ENCODE results near the gene CDH4. TPM values are rescaled to one million over a fixed set of nuclear protein-coding genes. Genes with fewer than 3 reads are reported as not detected.

Gene CDH4
- total RNA-seq, 2 donors from 2014 or later = 0.05 to 2.2 TPM

DNA sequence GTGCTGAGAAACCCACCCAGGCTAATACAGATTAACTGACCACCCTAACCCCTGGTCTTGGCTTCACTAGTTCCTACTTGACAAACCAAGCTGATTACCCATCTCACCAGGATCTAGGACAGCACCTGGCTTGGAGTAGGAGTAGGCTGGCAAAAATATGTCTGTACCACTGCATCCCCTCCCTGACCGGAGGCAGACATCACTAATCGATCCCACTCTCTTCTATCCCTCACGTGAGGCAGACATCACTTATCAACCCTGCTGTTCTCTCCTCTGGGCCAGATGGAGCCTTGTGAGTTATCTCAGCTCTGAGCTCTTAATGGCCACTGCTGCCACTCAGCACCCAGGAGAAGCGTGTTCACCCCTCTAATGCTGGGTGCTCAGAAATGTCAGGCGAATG, 324.3 kb downstream of the CDH4 start:
- no peaks in the 10 kb centered on the region for H3K9me3 ChIP-seq
- no peaks in the 10 kb centered on the region for H3K4me1 ChIP-seq (replicated peaks)
- H3K4me3 ChIP-seq = no peak overlapping the region
- intact Hi-C loops (cut with DNase I) = no loop called here
- H3K36me3 ChIP-seq = no peaks in the 10 kb centered on the region
- TF ChIP-seq, protein P1, sequence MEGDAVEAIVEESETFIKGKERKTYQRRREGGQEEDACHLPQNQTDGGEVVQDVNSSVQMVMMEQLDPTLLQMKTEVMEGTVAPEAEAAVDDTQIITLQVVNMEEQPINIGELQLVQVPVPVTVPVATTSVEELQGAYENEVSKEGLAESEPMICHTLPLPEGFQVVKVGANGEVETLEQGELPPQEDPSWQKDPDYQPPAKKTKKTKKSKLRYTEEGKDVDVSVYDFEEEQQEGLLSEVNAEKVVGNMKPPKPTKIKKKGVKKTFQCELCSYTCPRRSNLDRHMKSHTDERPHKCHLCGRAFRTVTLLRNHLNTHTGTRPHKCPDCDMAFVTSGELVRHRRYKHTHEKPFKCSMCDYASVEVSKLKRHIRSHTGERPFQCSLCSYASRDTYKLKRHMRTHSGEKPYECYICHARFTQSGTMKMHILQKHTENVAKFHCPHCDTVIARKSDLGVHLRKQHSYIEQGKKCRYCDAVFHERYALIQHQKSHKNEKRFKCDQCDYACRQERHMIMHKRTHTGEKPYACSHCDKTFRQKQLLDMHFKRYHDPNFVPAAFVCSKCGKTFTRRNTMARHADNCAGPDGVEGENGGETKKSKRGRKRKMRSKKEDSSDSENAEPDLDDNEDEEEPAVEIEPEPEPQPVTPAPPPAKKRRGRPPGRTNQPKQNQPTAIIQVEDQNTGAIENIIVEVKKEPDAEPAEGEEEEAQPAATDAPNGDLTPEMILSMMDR (IDR thresholded peaks at IDR 0.05) = no peak
- TF ChIP-seq POLR2A (IDR thresholded peaks at IDR 0.05) = no peak
- TF ChIP-seq POLR2AphosphoS5 (IDR thresholded peaks at IDR 0.05) = no peak
- H3K27ac ChIP-seq = no peak overlapping the region
- DNase-seq (ENCODE audit: low spot score) = no peak
- 91% methylated on average over 5 of the region's 5 CpGs for WGBS
- no peaks in the 10 kb centered on the region for H3K27me3 ChIP-seq (replicated peaks; ENCODE audit: insufficient read depth)

DNA sequence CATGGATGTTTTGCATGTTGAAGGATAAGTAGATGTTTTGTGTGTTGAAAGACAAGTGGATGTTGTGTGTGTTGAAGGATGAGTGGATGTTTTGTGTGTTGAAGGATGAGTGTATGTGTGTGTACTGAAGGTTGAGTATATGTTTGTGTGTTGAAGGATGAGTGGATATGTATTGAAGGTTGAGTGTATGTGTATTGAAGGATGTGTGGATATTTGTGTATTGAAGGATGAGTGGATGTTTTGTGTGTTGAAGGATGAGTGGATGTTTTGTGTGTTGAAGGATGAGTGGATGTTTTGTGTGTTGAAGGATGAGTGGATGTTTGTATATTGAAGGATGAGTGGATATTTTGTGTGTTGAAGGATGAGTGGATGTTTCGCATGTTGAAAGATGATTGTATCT, 325.0 kb downstream of the CDH4 start:
- DNase-seq (ENCODE audit: low spot score) = no peak
- no peak overlapping the region for H3K27ac ChIP-seq
- no peaks in the 10 kb centered on the region for H3K9me3 ChIP-seq
- 89% methylated on average over 1 of the region's 1 CpG for WGBS
- no peaks in the 10 kb centered on the region for H3K36me3 ChIP-seq
- no peak overlapping the region for H3K4me3 ChIP-seq
- no peaks in the 10 kb centered on the region for H3K4me1 ChIP-seq (replicated peaks)
- intact Hi-C loops (cut with DNase I) = no loop called here
- TF ChIP-seq POLR2AphosphoS5 (IDR thresholded peaks at IDR 0.05) = no peak
- no peak for TF ChIP-seq POLR2A (IDR thresholded peaks at IDR 0.05)
- TF ChIP-seq, protein P1 (IDR thresholded peaks at IDR 0.05) = no peak
- H3K27me3 ChIP-seq (replicated peaks; ENCODE audit: insufficient read depth) = no peaks in the 10 kb centered on the region

DNA sequence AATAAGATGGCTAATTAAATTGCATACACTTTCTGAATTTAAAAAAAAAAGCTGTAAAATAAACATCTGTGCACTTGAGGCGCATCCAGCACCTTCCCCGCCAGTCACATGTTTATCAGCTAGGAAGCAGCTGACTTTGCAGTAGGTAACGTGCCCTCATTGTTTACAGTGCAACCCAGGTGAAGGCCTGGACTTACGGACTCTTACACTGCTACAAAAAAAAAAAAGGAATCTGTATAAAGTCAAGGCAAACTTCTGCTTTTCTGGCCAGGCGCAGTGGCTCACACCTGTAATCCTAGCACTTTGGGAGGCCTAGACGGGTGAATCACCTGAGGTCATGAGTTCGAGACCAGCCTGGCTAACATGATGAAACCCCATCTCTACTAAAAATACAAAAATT, 327.8 kb downstream of the CDH4 start:
- Histone ChIP-seq H3K27ac (no peak overlapping the region), H3K9me3 (no peaks in the 10 kb centered on the region), H3K36me3 (no peaks in the 10 kb centered on the region), H3K4me1 (replicated peaks) (no peaks in the 10 kb centered on the region), H3K27me3 (replicated peaks; ENCODE audit: insufficient read depth) (peaks cover 4% of the 10 kb centered on the region), H3K4me3 (no peak overlapping the region)
- DNase-seq (ENCODE audit: low spot score) = no peak
- intact Hi-C loops (cut with DNase I) = no loop called here
- WGBS = 66% methylated on average over 7 of the region's 7 CpGs
- TF ChIP-seq POLR2AphosphoS5 (IDR thresholded peaks at IDR 0.05) (no peak), POLR2A (IDR thresholded peaks at IDR 0.05) (no peak)
- TF ChIP-seq, protein P1 (IDR thresholded peaks at IDR 0.05) = no peak

DNA sequence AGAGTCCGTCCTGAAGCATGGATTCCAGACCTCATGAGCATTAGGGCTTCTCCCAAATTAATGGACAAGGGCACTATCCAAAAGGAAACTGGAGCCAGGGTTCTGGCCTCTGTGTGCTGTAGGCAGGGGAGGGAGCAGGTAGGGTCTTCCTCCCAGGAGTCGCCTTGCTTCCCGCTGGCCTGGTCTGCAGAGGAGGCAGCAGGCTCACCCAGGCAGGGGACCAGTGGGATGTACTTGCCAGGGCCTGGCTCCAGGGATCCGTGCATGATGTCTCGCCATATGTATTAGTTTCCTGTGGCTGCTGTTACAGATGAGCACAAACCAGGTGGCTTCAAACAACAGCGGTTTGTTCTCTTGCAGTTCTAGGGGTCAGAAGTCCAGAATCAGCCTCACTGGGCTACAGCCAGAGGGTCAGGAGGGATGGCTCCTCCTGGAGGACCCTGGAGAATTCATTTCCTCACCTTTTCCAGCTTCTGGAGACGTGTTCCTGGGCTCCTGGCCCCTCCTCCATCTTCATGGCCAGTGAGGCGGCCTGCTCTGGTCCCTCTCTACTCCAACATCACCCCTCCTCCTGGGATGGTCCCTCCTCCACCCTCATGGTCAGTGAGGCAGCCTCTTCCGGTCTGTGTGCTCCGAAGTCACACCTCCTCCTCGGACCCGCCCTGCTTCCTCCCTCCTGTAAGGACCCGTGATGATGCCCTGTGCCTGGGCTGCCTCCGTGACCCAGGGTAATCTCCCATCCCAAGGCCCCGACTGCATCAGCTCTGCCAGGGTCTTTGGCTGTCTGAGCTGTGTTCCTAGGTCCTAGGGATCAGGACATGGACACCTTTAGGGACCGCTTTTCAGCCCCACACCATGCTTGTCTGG, 329.1 kb downstream of the CDH4 start:
- Histone ChIP-seq H3K36me3 (no peaks in the 10 kb centered on the region), H3K27me3 (replicated peaks; ENCODE audit: insufficient read depth) (peaks cover 4% of the 10 kb centered on the region), H3K9me3 (no peaks in the 10 kb centered on the region), H3K27ac (no peak overlapping the region), H3K4me1 (replicated peaks) (no peaks in the 10 kb centered on the region), H3K4me3 (no peak overlapping the region)
- 75% methylated on average over 16 of the region's 16 CpGs for WGBS
- intact Hi-C loops (cut with DNase I) = no loop called here
- DNase-seq (ENCODE audit: low spot score) = no peak
- TF ChIP-seq POLR2AphosphoS5 (IDR thresholded peaks at IDR 0.05) = no peak
- TF ChIP-seq POLR2A (IDR thresholded peaks at IDR 0.05) = no peak
- TF ChIP-seq, protein P1 (IDR thresholded peaks at IDR 0.05) = no peak

- H3K4me1 ChIP-seq (replicated peaks) = no peaks in the 10 kb centered on the region
- TF ChIP-seq, protein P1 (IDR thresholded peaks at IDR 0.05) = no peak
- no peak for TF ChIP-seq POLR2AphosphoS5 (IDR thresholded peaks at IDR 0.05)
- TF ChIP-seq POLR2A (IDR thresholded peaks at IDR 0.05) = no peak
- peaks cover 4% of the 10 kb centered on the region for H3K27me3 ChIP-seq (replicated peaks; ENCODE audit: insufficient read depth)
- WGBS = 49% methylated on average over 6 of the region's 14 CpGs
- H3K27ac ChIP-seq = no peak overlapping the region
- no peak for DNase-seq (ENCODE audit: low spot score)
- no peaks in the 10 kb centered on the region for H3K36me3 ChIP-seq
- intact Hi-C loops (cut with DNase I) = no loop called here
- no peak overlapping the region for H3K4me3 ChIP-seq
- no peaks in the 10 kb centered on the region for H3K9me3 ChIP-seq
These were observed 329.7 kb downstream of the CDH4 start for GRCh38 chr20:61581825-61582188.

Data from prostate gland (tissue), 2 donors.